ENCODE data around the gene FOXF2.
A peak's percentile ranks its signal among the peaks of the same experiment; 100 is the strongest.
"Not testable (repeated sequence)": the region's sequence is repeated elsewhere in the genome, so short reads cannot be mapped to it uniquely, and the experiment has no call there.

FOXF2 gene

GRCh38 chr6:1389369-1390132 is at the start of gene FOXF2:
FOXF2 (plus strand) TSS chr6:1389576; CDS start chr6:1389948, 372 bp downstream.
- Histone ChIP-seq H3K4me1 (peaks cover 18% of the 10 kb centered on the region), H3K4me3 (peak within 1 kb of the TSS; percentile 58), H3K9me3 (no peaks in the 10 kb centered on the region), H3K36me3 (replicated peaks) (no peaks in the 10 kb centered on the region), H3K27me3 (ENCODE audit: low read depth) (no peaks in the 10 kb centered on the region)
- in situ Hi-C loops (cut with MboI; ENCODE audit: low sequenced_read_pairs): loop anchor here (25.0 kb wide), 2 partner anchors 602 to 802 kb away; no protein-coding TSS in a partner anchor
- DNase-seq (ENCODE audit: low spot score in 2 of 2): peak; percentile 56 to 79

DNA sequence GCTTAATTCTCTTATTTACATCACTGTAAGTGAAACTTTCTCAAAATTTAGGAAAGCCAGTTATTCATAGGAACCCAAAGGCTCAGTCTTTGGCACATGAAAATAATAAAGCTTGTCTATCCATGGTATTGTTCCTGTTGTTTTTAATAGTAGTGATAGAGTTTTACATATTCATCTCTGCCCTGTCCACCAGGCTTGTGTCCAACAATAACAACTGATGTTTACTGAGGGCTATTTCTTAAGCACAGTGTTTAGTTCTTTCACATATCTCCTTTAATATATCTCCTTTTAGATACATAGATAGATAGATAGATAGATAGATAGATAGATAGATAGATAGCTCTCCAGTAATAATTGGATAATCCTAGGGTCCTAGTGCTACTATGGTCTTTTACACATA is 43.3 kb upstream of the FOXF2 start:
- in situ Hi-C loops (cut with MboI; ENCODE audit: low sequenced_read_pairs): no loop called here
- peaks cover 6% of the 10 kb centered on the region; the same call in 1 of the 2 replicates for H3K27me3 ChIP-seq (ENCODE audit: low read depth)
- H3K4me3 ChIP-seq: no peak overlapping the region
- no peaks in the 10 kb centered on the region for H3K36me3 ChIP-seq (replicated peaks)
- H3K4me1 ChIP-seq: no peaks in the 10 kb centered on the region
- no peaks in the 10 kb centered on the region; the same call in 1 of the 2 replicates for H3K9me3 ChIP-seq
- no peak for DNase-seq (ENCODE audit: low spot score in 2 of 2)

- peaks cover under 1% of the 10 kb centered on the region; the same call in 1 of the 2 replicates for H3K27me3 ChIP-seq (ENCODE audit: low read depth)
- no peak for DNase-seq (ENCODE audit: low spot score in 2 of 2)
- no peaks in the 10 kb centered on the region for H3K4me1 ChIP-seq
- H3K9me3 ChIP-seq: no peaks in the 10 kb centered on the region; the same call in 1 of the 2 replicates
- in situ Hi-C loops (cut with MboI; ENCODE audit: low sequenced_read_pairs): no loop called here
- no peak overlapping the region for H3K4me3 ChIP-seq
- no peaks in the 10 kb centered on the region for H3K36me3 ChIP-seq (replicated peaks)
These were observed 42.8 kb upstream of the FOXF2 start for GRCh38 chr6:1346558-1347091.

DNA sequence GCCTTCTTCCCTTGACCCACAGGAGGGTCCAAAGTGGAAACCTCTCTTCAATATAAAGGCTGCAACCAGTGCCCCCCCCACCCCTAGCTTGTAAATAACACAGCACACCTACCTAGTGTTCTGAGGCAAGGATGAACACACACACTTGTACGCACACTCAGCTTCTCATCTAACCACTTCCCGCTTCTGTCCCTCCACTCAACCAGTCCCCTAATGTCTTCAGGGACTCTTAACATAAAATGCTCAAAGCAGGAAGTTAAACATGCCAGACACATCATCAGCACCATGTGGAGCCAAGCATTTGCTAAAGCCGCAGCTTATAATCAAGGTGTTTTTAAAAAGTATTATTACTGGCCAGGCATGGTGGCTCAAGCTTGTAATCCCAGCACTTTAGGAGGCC is 42.2 kb upstream of the FOXF2 start:
- Histone ChIP-seq H3K4me1 (no peaks in the 10 kb centered on the region), H3K9me3 (no peaks in the 10 kb centered on the region; the same call in 1 of the 2 replicates), H3K27me3 (ENCODE audit: low read depth) (no peaks in the 10 kb centered on the region), H3K36me3 (replicated peaks) (no peaks in the 10 kb centered on the region), H3K4me3 (no peak overlapping the region)
- in situ Hi-C loops (cut with MboI; ENCODE audit: low sequenced_read_pairs): no loop called here
- DNase-seq (ENCODE audit: low spot score in 2 of 2): no peak

DNA sequence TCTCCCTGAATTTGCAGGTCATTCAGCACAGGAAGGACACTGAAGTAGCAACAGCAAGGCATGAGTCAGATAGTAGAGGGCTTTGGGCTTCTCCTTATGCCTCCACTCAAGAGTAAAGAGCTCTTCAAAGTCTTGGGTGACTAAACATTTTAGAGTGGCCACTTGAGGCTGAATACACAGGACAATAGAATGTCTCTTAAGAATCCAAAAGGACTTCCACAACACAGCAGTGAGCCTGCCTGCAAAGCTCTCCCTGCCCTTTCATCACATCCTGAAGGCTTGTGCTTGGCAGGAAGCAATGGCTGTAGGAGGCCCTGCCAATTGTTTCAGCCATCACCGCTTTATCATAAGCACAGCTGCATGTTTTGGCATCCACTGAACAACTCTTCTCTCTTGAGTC is 40.7 kb upstream of the FOXF2 start:
- no peaks in the 10 kb centered on the region for H3K4me1 ChIP-seq
- H3K4me3 ChIP-seq: no peak overlapping the region
- no peaks in the 10 kb centered on the region for H3K27me3 ChIP-seq (ENCODE audit: low read depth)
- no peaks in the 10 kb centered on the region; the same call in 1 of the 2 replicates for H3K9me3 ChIP-seq
- DNase-seq (ENCODE audit: low spot score in 2 of 2): no peak
- in situ Hi-C loops (cut with MboI; ENCODE audit: low sequenced_read_pairs): no loop called here
- H3K36me3 ChIP-seq (replicated peaks): no peaks in the 10 kb centered on the region

GRCh38 chr6:1349655-1350054 is 39.7 kb upstream of the FOXF2 start:
- Histone ChIP-seq H3K36me3 (replicated peaks) (no peaks in the 10 kb centered on the region), H3K27me3 (ENCODE audit: low read depth) (no peaks in the 10 kb centered on the region), H3K4me1 (no peaks in the 10 kb centered on the region), H3K9me3 (no peaks in the 10 kb centered on the region; the same call in 1 of the 2 replicates), H3K4me3 (no peak overlapping the region)
- DNase-seq (ENCODE audit: low spot score in 2 of 2): no peak
- in situ Hi-C loops (cut with MboI; ENCODE audit: low sequenced_read_pairs): no loop called here

GRCh38 chr6:1351381-1352008 is 37.9 kb upstream of the FOXF2 start:
- in situ Hi-C loops (cut with MboI; ENCODE audit: low sequenced_read_pairs): no loop called here
- H3K36me3 ChIP-seq (replicated peaks): no peaks in the 10 kb centered on the region
- H3K4me1 ChIP-seq: no peaks in the 10 kb centered on the region
- no peak for DNase-seq (ENCODE audit: low spot score in 2 of 2)
- no peak overlapping the region for H3K4me3 ChIP-seq
- H3K9me3 ChIP-seq: no peaks in the 10 kb centered on the region; the same call in 1 of the 2 replicates
- H3K27me3 ChIP-seq (ENCODE audit: low read depth): no peaks in the 10 kb centered on the region; the same call in 1 of the 2 replicates

GRCh38 chr6:1355068-1355467 is 34.3 kb upstream of the FOXF2 start:
- H3K9me3 ChIP-seq; DNase-seq (ENCODE audit: low spot score in 2 of 2); H3K27me3 ChIP-seq (ENCODE audit: low read depth); H3K4me3 ChIP-seq; H3K4me1 ChIP-seq; H3K36me3 ChIP-seq (replicated peaks); in situ Hi-C loops (cut with MboI; ENCODE audit: low sequenced_read_pairs): not testable (repeated sequence)

DNA sequence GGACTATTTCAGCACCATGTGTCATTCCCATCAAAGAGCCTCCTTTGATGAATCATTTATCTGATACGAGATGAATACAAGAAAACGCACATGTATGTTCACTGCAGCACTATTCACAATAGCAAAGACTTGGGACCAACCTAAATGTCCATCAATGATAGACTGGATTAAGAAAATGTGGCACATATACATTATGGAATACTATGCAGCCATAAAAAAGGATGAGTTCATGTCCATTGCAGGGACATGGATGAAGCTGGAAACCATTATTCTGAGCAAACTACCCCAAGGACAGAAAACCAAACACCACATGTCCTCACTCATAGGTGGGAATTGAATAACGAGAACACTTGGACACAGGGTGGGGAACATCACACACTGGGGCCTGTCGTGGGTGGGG is 27.7 kb upstream of the FOXF2 start:
- H3K9me3 ChIP-seq; H3K4me3 ChIP-seq; DNase-seq (ENCODE audit: low spot score in 2 of 2); H3K36me3 ChIP-seq (replicated peaks); in situ Hi-C loops (cut with MboI; ENCODE audit: low sequenced_read_pairs); H3K4me1 ChIP-seq; H3K27me3 ChIP-seq (ENCODE audit: low read depth): not testable (repeated sequence)

DNA sequence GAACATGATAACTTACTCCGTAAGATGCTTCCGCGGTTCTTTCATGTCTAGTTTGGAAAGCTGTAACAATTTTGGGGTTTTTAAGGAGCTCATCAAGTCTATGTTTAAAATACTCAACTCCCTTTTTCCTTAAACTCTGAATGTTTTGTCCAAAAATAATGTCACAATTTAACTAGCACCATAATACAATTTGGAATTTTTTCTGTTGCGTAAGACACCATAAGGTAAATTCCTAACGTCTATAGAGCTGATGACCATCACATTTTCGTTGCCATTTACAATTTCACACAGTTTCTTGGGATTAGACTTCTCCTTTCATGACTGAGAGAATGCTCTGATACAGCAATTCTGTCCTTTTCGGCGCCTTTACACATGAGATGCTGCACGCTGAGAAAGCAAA is 26.7 kb upstream of the FOXF2 start:
- Histone ChIP-seq H3K36me3 (replicated peaks) (no peaks in the 10 kb centered on the region), H3K4me3 (no peak overlapping the region), H3K9me3 (no peaks in the 10 kb centered on the region), H3K4me1 (no peaks in the 10 kb centered on the region), H3K27me3 (ENCODE audit: low read depth) (no peaks in the 10 kb centered on the region)
- in situ Hi-C loops (cut with MboI; ENCODE audit: low sequenced_read_pairs): no loop called here
- DNase-seq (ENCODE audit: low spot score in 2 of 2): no peak

DNA sequence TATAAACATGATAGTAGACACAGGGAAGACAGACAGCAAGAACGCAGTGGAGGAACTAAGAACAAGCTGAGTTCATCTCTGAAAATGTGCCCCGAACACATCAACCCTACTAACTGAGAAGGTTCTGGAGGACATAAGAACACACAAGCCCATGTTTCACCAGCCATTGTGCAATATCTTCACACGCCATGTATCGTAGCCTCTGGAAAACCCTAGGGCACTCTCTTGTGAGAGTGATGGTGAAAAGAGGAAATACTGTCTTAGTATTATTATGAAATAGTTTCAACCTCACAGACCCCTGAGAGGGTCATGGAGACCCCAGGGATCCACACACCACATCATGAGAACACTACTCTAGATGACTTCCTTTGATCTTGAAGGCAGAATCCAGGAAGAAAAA is 26.1 kb upstream of the FOXF2 start:
- no peak overlapping the region for H3K4me3 ChIP-seq
- H3K4me1 ChIP-seq: no peaks in the 10 kb centered on the region
- no peaks in the 10 kb centered on the region for H3K27me3 ChIP-seq (ENCODE audit: low read depth)
- in situ Hi-C loops (cut with MboI; ENCODE audit: low sequenced_read_pairs): no loop called here
- H3K9me3 ChIP-seq: no peaks in the 10 kb centered on the region
- no peak for DNase-seq (ENCODE audit: low spot score in 2 of 2)
- no peaks in the 10 kb centered on the region for H3K36me3 ChIP-seq (replicated peaks)

GRCh38 chr6:1363729-1364572 is 25.4 kb upstream of the FOXF2 start:
- no peaks in the 10 kb centered on the region for H3K9me3 ChIP-seq
- no peaks in the 10 kb centered on the region for H3K4me1 ChIP-seq
- no peaks in the 10 kb centered on the region for H3K36me3 ChIP-seq (replicated peaks)
- H3K4me3 ChIP-seq: no peak overlapping the region
- DNase-seq (ENCODE audit: low spot score in 2 of 2): peak in 1 of 2 experiments; percentile 41
- in situ Hi-C loops (cut with MboI; ENCODE audit: low sequenced_read_pairs): no loop called here
- H3K27me3 ChIP-seq (ENCODE audit: low read depth): no peaks in the 10 kb centered on the region

DNA sequence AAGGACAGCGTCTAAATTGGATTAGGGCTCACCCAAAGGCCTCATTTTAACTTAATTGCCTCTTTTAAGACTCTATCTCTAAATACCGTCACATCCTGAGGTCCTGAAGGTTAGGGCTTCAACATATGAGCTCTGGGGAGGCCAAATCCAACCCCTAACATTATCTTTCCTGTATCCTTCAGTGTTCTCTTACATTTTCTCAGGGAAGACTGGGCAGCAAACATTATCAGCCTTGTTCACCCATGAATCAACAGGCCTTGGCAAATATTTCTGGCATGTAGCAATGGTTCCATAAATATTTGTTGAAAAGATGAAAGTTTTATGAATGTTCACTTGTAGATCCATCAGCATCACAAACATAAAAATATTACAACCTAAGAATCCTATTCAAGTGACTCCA is 24.6 kb upstream of the FOXF2 start:
- H3K4me3 ChIP-seq: no peak overlapping the region
- no peaks in the 10 kb centered on the region for H3K36me3 ChIP-seq (replicated peaks)
- in situ Hi-C loops (cut with MboI; ENCODE audit: low sequenced_read_pairs): no loop called here
- no peak for DNase-seq (ENCODE audit: low spot score in 2 of 2)
- H3K4me1 ChIP-seq: no peaks in the 10 kb centered on the region
- no peaks in the 10 kb centered on the region for H3K27me3 ChIP-seq (ENCODE audit: low read depth)
- no peaks in the 10 kb centered on the region for H3K9me3 ChIP-seq
